ENCODE results near the gene ABLIM1.

GRCh38 chr10:114658175-114658574 lies at the start of gene ABLIM1:
- TF ChIP-seq CTCF (conservative IDR thresholded peaks at IDR 0.05; ENCODE audit: low read depth, low read length) (no peak), EZH2 (IDR thresholded peaks at IDR 0.05; ENCODE audit: borderline replicate concordance, low read depth, low read length, poor library complexity, severe bottlenecking) (no peak)
